DMS153 (cell line): Measurements from ENCODE around the gene LRRC27.

Source experiments
- DNase-seq: peaks from one replicate; lab custom pipeline; 2025; lab: John Stamatoyannopoulos, UW

LRRC27 gene

GRCh38 chr10:132390921-132391675 is 59.1 kb downstream of the LRRC27 start:
- DNase-seq, result no peak

- DNase-seq, result no peak
Observed at GRCh38 chr10:132391676-132392020, 59.7 kb downstream of the LRRC27 start.

DNA sequence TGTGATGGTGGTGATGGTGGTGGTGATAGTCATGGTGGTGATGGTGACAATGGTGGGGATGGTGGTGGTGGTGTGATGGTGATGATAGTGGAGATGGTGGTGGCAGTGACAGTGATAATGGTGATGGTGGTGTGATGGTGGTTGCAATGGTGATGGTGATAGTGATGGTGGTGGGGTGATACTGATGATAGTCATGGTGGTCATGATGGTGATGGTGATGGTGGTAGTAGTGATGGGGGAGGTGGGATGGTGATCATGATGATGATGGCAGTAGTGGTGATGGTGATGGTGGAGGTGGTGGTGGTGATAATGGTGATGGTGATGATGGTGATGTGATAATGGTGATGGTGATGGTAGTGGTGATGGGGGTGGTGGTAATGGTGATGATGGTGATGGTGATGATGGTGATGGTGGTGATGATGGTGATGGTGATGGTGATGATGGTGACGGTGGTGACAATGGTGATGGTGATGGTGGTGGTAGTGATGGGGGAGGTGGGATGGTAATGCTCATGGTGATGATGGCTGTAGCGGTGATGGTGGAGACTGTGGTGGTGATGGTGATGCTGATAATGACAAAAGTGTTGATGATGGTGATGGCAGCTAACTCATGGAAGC is 60.3 kb downstream of the LRRC27 start:
- no peak for DNase-seq

DNA sequence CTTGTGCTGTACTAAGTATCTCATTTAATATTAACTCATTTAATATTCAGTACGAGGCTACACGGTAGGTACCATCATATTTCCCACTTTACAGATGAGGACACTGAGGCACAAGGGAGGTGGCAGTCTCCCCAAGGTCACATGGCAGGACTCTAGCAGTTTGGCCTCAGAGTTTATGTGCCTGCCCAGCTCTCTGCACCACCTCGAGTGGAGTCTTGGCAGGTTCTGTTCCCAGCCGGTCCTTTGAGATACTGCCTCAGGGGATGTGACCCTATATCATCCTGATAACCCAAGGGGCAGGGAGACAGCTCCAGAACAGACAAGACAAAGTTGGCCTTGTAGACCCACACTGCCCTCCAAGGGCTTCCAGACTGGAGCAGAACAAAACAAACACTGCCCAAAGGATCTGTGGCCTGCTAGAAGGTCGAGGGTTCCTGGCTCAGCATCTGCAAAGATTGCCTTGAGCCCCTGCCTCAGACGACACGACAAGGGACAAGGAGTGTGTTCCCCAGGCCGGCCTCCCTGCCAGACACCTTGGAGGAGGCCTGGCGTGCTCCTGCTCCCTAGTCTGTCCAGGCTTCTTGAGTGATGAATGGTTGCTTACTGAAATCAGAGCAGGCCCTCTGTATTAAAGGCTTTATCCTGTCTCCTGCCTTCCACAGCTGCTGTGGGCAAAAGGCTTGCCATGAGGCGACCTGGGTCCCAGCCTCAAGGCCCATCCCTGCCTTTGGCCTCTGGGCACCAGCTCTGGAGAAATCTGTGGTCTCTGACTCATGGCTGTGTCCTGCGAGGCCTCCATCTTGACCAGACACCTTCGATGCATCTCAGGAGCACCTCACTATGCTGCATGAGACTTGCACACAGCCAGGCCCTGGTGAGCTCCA is 61.1 kb downstream of the LRRC27 start:
- DNase-seq, result no peak

GRCh38 chr10:132393695-132394181 is 61.7 kb downstream of the LRRC27 start:
- no peak for DNase-seq

GRCh38 chr10:132394201-132394811 is 62.3 kb downstream of the LRRC27 start:
- no peak for DNase-seq

DNA sequence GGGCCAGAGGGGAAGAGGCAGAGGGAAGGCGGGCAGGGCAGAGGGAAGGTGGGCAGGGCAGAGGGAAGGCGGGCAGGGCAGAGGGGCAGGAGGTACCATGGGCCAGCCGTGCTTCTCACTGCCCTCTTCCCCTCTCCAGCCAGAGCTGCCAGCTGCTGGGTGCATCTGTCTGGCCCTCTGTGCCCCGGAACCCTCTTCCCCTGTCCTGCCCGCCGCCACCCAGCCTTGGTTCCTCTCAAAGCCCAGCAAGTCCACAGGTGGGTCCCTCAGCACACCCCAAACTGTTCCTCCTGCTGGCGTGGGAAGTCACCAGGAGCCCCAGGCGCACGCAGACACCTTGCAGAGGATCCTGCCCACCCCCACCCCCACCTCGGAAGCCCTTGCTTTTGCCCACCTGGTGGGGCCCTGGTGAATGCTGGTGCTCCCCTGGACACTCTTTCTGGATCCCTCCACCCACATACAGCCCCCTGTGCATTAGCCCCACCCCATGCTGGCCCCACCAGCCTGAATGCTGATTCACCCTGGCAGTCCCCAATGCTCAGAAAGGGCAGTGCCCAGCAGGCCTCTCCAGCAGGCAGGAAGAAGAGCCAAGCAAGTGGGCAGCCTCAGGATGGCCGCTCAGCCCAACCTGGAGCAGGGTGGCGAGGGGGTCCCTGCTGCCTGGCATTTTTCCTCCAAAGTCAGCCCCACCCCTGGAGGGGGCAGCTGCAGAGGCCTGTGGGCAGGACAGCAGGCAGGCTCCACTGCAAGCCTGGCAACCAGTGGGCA is 63.1 kb downstream of the LRRC27 start:
- DNase-seq, result no peak

- no peak for DNase-seq
Observed at GRCh38 chr10:132395704-132396493, 63.9 kb downstream of the LRRC27 start.

DNA sequence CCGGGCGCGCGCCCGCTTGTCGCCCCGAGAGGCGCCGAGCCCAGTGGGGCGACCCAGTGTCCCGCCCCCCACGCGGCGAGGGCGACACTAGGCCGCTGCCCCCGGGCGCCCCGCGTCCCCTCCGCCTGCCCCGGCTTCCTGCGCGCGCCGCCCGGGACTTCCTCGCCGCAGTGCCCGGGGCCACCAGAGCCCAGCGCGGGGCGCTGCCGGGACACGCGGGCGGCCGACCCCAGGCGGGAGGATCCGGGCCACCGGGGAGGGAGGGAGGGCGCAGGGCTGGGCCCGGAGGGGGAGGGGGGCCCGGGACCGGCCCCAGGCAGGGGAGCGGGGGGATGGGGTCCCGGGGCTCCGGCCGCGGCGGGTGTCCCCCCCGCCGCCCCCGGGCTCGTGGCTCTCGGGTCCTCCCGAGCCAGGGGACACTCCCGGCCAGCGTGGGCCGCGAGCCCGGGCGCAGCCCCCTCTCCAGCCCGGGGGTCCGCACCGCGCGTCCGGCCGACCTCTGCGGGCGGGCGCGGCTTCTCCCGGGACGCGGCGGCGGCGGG is 64.6 kb downstream of the LRRC27 start:
- DNase-seq, result no peak

- DNase-seq, result no peak
Observed at GRCh38 chr10:132397036-132397541, 65.1 kb downstream of the LRRC27 start, which contains the start of gene PWWP2B. Gene PWWP2B (plus strand): TSS chr10:132397200. CDS start chr10:132397227, 27 bp downstream.

DNA sequence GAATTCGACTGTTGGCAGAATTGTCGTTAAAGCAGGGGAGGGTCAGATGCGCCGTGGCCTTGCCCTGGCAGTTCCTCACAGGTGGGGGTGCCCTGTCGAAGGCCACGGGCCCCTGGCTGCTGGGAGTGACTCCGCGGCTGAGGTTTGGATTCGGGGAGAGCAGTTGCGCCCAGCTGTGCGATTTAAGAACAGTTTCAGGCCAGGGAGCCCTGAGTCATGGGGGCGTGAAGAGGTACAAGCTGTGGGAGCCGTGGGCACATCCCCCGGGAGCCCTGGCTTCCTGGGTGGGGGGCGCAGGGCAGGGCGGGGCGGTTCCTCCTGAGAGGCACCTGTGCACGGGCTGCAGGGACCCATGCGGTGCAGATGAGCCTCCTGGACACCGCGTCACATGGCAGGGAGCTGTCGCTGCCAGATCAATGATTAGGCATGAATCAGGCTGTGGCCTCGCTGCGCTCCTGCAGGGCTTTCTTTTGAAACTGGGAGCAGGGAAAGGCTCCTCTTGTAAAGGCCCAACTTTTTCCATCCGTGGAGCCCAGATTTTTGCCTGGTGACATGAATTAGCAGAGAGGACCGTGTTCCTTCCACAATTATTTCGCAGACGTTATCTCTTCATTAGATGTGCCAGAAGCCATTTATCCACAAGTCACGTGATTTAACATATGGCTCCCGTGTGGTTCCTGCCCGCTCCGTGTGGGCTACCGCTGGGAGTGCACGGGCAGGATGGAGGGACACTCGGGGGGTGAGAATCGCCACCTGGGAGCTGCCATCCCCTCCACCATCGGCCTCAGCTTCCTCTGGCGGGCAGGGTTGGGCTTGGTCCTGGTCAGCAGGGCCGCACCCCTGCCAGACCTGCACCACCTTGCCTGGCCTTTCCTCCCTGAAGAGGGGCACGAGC is 65.9 kb downstream of the LRRC27 start:
- no peak for DNase-seq

- DNase-seq, result no peak
Observed at GRCh38 chr10:132398566-132398991, 66.6 kb downstream of the LRRC27 start.

DNA sequence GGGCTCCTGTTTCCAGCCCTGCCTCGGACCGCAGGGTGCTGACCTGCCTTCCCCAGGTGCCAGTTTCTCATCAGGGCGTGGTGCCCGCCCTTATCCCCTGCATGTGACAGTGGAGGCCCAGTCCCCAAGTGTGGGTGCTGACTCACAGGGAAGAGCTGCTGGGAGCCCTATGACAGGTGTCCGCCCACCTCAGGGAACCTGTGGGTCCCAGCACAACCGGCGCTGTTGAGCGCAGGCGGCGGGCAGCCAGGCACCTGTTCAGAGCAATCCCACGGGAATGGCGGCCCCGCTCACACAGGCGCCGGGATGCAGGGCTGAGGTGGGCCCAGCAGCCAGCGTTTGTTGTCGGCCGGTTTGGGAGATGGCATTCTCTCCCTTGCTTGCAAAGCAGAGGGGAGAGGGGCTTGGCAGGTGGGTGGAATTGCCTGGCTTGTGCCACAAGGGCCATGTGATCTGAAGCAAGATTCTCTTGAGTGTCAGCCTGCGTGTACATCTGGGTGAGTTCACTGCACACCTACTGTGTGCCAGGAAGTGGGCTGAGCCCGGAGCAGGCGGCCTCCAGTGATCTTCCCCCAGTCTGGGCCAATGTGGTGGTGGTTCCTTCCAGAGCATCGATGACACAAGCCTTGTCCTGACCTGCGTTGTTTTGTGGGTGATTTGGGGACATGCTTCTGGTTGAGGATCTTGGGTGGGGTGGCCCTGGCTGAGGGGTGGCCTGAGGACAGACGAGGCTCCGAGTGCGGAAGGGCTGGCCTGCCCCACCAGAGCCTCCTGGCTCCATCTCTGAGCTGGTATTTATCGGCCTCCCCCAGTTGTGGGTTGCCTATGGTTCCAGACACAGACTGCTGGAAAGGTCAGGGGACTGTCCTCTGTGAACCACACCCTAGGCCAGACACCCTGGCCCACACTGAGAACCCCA is 67.4 kb downstream of the LRRC27 start:
- DNase-seq, result peak; percentile 28

- DNase-seq, result no peak
Observed at GRCh38 chr10:132400041-132400546, 68.1 kb downstream of the LRRC27 start.

DNA sequence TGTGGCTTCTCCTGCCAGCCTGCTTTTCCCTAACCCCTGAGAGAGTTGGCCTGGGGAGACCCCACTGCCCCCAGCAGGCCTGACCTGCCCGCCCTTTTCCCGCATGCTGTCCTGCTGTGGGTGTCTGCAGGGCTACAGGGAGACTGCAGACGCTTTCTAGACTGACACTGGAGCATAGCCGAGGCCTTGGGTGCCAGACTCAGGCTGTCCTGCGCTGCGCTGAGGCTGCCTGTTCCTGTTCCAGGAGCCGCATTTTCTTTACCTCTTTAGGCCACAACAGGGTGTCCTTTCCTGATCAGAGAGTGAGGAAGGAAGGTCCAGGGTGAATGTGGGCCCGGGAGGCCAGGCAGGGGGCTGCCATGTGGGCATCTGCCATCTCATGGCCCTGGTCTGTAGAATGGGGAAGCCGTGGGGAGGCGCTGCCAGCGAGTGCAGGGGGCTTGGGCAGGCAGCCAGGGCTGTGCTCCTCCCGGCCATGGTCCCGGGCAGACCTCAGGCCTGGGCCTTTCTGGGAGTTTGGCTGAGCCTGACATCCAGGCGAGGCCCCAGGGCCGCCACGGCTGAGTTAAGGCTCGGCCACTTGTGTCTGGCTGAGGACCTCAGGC is 68.7 kb downstream of the LRRC27 start:
- DNase-seq, result no peak

- DNase-seq, result no peak
Observed at GRCh38 chr10:132401401-132402118, 69.6 kb downstream of the LRRC27 start.
